HG02938 (cell line): Measurements from ENCODE around the gene MYPN.
A peak's percentile ranks its signal among the peaks of the same experiment; 100 is the strongest.
"Not testable (repeated sequence)": the region's sequence is repeated elsewhere in the genome, so short reads cannot be mapped to it uniquely, and the experiment has no call there.

Source experiments
- ATAC-seq: cut with Tn5 transposase; IDR thresholded peaks from one replicate; pipeline ENCODE4 v1.9.1; 2021; ENCODE audit warnings: mild to moderate bottlenecking, moderate library complexity; ENCODE audit not compliant: unreplicated experiment

Gene MYPN

DNA sequence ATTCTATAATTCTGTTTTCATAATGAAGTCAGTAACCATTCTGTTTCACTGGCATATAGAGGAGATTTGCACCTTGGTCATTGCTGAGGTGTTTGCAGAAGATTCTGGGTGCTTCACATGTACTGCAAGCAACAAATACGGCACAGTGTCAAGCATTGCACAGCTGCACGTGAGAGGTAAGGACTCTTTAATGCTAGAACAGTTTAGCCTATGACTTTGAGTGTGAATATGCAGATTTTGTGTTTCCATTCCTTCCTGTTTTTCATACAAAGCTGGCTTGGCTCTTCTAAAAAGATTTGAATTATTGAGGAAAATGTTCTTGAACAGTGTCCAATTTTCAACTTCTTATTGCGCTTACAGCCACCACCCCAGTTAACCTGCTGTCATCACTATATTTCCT is 56.4 kb downstream of the MYPN start:
- no peak for ATAC-seq

DNA sequence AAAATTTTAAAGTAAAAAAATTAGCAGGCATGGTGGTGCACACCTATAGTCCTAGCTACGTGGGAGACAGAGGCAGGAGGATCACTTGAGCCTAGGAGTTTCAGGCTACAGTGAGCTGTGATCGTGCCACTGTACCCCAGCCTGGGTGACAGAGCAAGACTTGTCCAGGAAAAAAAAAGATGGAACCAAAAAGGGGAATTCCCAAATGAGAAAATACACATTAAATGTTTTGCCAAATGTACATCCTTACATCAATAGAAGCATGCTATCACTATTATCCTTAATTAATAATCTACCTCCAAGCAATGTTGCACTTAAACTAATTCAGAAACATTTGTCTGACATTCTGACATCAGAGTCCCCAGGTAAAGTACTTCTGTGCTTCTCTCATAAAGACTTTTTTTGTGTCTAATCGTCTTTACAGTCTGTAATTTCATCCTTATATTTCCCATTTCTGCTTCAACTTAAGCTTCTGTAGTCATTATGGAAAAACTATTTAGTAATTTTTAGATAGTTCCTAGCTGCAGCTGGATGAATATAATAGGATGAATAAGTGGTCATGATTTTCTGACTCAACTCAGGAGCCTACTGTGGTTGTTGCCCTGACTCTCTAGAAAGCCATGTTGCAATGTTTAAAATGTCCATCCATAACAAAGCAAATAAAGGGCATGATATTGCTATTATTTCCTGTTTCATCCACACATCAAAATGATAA is 57.7 kb downstream of the MYPN start:
- no peak for ATAC-seq

DNA sequence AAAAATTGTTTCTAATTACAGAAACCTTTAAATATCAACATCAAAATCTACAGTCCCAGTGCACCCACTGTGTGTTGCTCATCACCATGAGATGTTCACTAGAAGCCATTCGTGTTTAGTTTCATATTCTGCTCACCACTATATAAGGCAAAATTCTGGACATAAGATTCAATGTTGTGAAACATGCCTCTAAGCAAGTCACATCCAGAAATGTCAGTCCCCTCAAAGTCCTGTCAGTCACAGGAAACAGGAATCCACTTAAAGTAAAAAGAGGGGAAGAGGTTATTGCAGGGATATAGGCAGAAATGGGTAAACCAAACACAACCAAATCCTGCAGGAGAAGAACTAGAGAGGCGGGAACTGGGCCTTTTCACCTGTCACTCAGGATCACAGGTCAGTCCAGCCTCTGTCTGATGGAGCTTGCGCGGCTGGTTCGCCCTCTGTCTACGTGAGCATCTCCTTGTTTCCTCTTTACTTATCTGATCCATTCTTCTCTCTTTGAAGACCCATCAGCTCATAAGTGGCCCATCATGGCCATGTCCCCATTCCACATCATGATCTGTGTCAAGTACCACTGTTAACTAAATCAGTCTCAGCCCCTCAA is 58.4 kb downstream of the MYPN start:
- ATAC-seq = no peak

DNA sequence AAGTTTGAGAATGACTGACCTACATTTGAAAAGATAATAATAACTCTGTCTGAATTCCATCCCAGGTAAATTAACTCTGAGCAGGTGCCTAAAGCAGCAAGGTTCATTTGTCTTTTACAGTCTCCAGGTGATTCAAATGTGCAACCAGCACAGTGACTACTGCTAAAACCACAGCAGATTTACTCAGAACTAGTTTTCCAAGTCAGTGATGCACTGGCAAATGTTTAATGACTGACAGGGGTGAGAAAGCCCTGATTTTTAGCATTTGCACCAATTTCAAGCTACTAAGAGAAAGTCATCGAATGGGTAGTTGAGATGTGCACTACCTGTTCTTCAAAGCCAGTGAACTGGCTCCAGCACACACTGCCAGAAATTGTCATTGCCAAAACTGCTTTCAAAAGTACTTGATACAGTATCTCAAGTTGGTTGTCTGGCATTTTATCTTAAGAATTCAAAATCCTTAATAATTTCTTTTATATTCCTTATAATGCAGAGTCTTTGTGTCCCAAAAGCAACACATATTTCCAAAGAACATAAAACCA is 62.3 kb downstream of the MYPN start:
- ATAC-seq = peak; percentile 52

DNA sequence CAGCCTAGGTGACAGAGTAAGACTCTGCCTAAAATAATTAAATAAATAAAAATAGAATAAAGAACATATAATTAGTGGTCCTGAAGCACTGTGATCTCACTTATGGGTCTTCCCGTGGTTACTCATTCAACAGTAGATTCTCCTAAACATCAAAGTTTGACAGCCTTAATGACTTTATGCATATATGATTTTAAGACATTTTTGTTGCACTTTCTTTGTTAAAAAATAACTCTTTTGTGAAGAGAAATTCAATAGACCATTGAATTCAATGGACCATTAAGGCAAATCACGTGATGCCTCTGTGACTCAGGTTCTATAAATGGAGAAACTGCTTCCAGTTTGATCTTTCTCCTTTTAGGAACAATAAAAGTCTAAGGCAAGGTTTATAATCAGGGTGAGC is 63.0 kb downstream of the MYPN start:
- ATAC-seq = no peak

DNA sequence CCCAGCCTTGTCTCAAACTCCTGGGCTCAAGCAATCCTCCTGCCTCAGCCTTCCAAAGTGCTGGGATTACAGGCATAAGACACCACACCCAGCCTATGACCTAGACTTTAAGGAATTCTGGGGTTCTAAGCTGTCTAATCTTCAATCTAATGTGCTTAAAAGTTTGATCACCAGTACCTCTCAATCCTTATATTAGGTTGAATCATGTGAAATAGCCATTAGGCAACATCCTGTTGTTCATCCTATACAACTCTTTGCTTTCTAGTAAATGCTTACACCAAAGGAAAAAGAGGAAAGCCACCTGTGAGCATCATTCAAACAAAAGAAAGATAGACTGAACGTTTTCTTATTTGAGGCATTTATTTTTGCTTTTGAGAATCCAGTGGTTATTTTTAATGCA is 66.7 kb downstream of the MYPN start:
- ATAC-seq = no peak

DNA sequence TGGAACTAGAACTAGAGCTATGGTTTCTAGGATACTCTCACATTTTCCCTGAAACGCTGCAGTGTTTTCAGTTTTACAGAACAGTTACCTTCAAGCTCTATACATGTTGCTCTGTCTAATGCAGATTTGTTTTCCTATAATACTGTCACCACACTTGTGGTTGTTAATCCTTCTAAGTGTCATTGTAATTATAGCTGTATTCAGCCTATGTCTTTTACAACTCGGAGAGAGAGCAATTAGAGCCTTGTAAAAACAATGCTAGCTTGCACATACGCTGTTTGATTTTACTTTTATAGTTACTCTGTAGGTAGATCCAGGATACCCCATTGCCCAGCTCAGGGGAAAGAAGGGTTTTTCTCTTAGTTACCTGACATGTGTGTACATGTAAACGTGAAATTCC is 67.5 kb downstream of the MYPN start:
- ATAC-seq = no peak

DNA sequence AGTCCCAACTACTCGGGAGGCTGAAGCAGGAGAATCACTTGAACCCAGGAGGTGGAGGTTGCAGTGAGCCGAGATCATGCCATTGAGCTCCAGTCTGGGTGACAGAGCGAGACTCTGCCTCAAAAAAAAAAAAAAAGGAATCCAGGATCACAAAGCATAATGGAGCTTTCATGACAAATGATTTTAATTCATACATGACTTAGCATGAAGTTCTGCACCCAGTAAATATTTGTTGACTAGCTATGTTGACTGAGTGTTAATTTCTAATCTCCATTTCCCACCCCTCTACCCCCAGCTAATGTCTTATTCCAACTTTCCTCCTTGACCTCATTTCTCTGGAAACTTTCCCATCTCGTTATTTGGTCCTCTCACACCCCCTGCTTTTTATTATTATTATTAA is 69.3 kb downstream of the MYPN start:
- no peak for ATAC-seq

DNA sequence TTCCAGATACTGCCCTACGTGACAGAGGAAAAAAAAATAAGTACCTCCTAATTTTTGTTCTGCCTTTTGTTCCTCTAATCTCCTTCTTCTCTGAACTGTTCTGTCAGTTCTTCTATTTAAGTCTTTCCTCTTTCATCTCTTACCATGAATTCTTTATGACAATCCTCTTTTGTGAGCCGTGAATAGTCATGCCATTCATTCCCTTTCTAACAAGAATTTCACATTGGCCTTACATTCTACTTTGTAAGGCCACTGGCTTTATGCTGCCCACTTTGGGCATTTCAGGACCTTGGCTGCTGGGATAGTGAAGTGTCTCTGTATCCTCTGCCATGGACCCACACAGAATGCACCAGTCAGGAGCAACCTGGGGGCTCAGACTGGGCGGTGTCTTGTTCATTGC is 69.7 kb downstream of the MYPN start:
- no peak for ATAC-seq

DNA sequence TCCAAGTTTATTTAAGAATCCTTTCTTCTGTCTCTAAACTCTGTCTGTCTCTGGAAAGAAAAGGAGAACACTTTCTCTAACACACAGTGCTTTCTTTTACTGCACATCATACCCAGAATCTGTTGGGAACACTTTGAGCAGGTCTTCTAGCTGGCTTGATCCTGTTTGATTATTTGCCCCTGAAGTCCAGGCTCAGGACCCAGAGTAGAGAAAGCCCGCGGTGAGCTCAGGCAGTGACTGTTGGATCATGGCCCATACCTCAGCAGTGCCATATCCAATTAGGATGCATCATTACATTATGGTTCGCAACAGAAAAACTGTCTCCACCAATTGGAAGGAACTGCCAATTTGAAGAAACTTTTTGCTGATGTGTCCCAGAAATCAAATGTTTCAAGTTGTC is 71.2 kb downstream of the MYPN start:
- no peak for ATAC-seq

DNA sequence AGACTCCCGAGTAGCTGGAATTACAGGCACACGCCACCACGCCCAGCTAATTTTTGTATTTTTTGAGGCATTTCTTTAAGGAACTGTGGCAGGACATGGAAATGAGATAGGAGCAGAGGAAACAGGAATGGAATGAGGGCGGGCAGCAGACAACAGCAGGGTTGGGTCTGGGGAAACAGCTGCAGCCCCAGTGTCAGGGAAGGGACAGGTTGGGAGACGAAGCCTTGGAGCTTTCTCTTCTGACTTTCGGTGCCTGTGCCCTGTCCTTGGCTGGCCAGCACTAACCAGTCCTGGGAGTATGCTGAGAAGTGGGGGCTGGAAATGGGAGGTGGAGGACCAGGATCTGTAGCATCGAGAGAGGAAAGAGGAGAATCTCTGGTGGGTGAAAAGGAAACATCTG is 75.3 kb downstream of the MYPN start:
- no peak for ATAC-seq

DNA sequence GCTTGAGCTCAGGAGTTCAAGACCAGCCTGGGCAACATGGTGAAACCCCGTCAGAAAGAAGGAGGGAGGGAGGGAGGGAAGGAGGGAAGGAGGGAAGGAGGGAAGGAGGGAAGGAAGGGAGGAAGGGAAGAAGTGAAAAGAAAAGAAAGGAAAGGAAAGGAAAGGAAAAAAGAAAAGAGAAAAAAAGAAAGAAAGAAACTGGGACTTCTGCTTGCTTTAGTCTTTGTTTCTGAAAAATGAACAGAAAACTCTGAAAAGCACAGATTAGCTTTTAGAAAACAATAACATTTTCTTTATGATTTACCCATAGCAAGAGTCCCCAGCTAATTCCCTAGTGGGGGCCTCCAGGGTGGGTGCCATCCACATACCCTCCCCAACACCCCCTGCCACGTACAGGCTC is 75.8 kb downstream of the MYPN start:
- ATAC-seq = no peak

DNA sequence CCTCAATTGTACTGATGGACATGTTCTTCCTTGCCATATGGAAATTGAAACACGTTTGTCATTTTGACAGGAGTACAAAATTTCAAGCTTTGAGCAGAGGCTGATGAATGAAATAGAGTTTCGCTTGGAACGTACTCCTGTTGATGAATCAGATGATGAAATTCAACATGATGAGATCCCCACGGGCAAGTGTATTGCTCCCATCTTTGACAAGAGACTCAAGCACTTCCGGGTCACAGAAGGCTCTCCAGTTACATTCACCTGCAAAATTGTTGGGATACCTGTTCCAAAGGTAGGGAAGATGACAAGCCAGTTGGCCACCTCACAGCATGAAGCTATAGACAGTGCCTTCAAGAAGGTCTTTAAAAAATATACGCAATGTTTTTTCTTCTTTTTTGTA is 79.5 kb downstream of the MYPN start:
- no peak for ATAC-seq

DNA sequence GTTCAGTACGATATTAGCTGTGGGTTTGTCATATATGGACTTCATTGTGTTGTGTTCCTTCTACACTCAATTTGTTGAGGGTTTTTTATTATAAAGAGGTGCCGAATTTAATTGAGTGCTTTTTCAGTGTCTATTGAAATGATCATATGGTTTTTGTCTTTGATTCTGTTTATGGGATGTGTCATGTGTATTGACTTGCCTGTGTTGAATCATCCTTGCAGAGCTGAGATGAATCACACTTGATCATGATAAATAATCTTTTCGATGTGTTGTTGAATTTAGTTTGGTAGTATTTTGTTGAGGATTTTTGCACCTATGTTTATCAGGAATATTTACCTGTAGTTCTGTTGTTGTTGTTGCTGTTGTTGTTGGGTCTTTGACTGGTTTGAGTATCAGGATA is 82.8 kb downstream of the MYPN start:
- ATAC-seq = no peak

DNA sequence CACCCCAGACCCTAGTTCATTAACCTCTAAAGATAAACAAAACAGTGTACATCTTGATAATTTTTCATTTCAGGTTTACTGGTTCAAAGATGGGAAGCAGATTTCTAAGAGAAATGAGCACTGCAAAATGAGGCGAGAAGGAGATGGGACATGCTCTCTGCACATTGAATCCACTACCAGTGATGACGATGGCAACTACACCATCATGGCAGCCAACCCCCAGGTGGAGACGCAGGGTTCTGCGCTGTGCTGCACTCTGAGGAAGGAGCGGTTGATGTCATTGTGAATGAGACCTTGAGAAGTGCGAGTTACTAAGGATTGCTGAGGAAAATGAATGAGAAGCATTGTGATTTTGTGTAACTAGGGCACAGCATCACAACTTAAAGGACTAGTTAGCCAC is 85.0 kb downstream of the MYPN start:
- no peak for ATAC-seq

DNA sequence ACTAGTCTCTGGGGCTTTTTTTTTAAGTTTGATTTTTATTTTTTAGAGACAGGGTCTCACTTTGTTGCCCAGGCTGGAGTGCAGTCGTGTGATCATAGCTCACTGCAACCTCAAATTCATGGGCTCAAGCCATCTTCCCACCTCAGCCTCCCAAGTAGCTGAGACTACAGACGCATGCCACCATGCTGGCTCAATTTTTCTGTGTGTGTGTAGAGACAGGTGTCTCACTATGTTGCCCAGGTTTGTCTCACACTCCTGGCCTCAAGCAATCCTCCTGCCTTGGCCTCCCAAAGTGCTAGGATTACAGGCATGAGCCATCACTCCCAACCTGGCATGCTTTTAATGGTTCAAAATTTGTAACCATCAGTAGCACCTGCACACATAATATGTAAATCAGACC is 86.5 kb downstream of the MYPN start:
- not testable (repeated sequence) for ATAC-seq

DNA sequence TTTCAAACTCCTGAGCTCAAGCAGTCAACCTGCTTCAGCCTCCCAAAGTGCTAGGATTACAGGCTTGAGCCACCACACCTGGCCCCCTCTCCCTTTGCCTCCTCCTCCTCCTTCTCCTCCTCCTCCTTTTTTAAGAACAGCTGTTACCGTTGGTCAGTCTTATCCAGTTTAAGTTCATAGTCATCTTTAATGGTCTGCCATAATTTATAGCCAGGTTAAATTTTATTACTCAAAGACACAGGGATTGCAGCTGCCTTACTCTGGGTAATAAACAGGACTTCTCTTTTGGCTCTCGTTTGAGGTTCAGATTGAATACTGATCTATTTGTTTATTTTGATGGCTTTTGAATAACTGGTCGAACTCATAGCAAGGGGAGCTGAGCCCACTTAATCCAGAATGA is 87.4 kb downstream of the MYPN start:
- no peak for ATAC-seq

DNA sequence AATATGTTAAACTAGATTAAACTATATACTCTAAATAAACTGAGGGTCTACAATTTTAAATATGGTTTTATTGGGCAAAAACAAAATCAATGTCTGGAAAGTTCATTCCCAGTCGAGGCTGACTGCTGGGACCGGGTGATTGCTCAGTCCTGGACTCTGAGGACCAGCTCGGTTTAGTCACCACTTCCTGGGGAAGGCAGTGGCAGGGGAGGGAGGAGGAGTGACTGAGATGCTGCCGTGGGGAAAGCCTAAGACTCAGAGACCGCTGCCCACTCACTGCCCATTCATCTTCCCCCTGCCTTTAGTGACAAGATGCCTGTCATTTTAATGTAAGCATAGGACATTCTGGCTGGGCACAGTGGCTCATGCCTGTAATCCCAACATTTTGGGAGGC is 93.7 kb downstream of the MYPN start:
- no peak for ATAC-seq

DNA sequence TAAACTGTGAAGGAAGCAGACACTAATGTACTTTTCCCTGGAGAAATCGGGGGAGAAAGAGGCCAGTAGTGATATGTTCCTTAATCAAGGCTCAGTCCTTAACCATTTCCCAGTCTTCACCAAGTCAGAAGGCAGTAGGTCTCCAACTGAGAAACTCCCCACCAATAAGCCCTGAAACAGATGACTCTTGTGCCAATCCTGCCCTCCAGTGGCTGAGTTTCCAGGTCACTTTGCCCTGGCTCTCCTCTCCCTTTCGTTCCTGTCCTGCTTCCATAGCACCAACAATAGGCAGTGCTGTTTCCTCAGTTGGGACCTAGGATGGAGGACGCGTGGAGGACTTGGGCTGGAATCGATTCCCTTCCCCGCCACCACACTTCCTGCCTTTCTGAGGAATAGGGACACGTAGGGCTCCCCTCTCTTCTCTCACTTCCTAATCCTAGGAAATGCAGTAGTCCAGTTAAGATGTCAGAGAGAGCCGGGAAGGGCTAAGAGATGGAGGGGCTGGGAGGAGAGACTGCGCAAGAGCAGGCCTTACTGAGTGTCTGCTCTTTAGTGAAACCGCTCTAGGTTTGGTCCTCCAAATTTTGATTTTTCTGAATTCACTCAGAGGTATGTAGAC is 99.2 kb downstream of the MYPN start:
- ATAC-seq = no peak

DNA sequence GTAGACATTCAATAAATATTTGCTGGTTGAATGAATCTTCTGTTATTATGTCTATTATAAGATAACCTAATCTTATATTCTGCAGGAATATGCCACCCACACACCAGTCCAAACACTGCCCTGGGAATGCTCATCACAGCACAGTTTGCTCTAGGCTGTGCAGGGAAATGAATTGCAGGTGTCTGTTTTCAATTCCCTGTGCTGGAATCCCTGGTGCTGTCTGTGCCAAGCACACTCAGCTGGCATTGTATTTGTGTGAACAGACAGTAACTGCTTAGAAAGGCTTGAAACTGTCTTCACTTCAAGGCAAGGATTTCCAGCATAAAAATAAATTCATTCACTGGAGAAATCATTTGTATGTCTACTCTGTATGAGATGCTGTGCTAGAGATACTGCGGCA is 102.4 kb downstream of the MYPN start:
- no peak for ATAC-seq

DNA sequence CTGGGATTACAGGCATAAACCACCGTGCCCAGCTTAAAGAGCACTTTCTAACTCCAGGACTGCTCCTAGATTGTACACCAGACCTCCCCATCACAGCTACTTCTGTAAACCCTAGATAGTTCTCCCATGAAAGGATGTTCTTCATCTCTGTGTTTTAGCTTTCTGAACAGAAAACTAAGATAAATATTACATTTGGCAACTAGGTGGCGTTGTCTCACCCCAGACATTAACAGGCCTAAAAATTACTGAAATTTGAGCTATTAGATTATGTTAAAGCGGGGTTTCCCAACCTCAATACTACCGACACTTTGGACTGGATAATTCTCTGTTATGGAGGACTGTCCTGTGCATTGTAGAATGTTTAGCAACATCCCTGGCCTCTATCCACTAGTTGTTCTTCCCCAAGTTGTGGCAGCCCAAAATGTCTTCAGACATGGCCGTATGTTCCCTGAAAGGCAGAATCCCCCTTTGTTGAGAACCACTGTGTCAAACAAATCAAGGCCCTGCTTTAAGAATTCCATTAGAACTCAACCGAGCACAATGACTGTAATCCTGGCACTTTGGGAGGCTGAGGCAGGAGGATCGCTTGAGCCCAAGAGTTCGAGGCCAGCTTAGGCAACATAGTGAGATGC is 103.5 kb downstream of the MYPN start:
- ATAC-seq = no peak

DNA sequence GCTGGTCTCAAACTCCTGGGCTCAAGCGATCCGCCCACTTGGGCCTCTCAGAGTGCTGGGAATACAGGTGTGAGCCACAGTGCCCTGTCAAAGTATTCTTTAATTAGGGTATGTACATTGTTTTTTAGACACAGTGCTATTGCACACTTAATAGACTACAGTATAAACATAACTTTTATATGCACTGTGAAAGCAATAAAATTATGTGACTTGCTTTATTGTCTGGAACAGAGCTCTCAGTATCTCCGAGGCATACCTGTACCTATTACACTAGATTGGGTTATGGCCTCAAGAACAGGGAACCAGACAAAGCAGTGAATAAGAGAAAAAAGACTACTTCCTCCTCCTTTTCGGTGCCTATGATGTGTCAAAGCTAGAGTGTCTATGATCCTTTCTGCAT is 109.5 kb downstream of the MYPN start:
- no peak for ATAC-seq
